GM18507 (cell line): Measurements from ENCODE around the gene AIG1.

Experiments
- DNase-seq: peaks from one replicate; pipeline ENCODE4 v3.0.0; 2011; ENCODE audit warnings: low read depth; ENCODE audit not compliant: insufficient read length; ENCODE audit errors: extremely low spot score
- FAIRE-seq: peaks from 2 replicates; lab custom pipeline; 2011; peaks lifted over from hg19 to GRCh38; lab: Jason Lieb, UNC

AIG1 gene

GRCh38 chr6:143213859-143214376 is 153.2 kb downstream of the AIG1 start:
- DNase-seq (no peak), FAIRE-seq (no peak)

- FAIRE-seq: no peak
- DNase-seq: no peak
Measured at GRCh38 chr6:143215363-143215762, 154.7 kb downstream of the AIG1 start.

- DNase-seq (no peak), FAIRE-seq (no peak)
Measured at GRCh38 chr6:143215771-143216170, 155.1 kb downstream of the AIG1 start.

GRCh38 chr6:143218233-143218632 is 157.5 kb downstream of the AIG1 start:
- DNase-seq: no peak
- no peak for FAIRE-seq

GRCh38 chr6:143221698-143222097 is 161.0 kb downstream of the AIG1 start:
- DNase-seq (no peak), FAIRE-seq (no peak)

- FAIRE-seq: no peak
- no peak for DNase-seq
Measured at GRCh38 chr6:143222310-143222709, 161.6 kb downstream of the AIG1 start.

- FAIRE-seq: no peak
- DNase-seq: no peak
Measured at GRCh38 chr6:143222801-143223231, 162.1 kb downstream of the AIG1 start.

GRCh38 chr6:143223895-143224294 is 163.2 kb downstream of the AIG1 start:
- no peak for DNase-seq
- FAIRE-seq: no peak

- FAIRE-seq (no peak), DNase-seq (no peak)
Measured at GRCh38 chr6:143224516-143224915, 163.8 kb downstream of the AIG1 start.

GRCh38 chr6:143225929-143226328 is 165.2 kb downstream of the AIG1 start:
- no peak for DNase-seq
- FAIRE-seq: no peak

GRCh38 chr6:143227675-143228074 is 167.0 kb downstream of the AIG1 start:
- DNase-seq (no peak), FAIRE-seq (no peak)

- FAIRE-seq (no peak), DNase-seq (no peak)
Measured at GRCh38 chr6:143229400-143229799, 168.7 kb downstream of the AIG1 start.

- peak; percentile 5 for FAIRE-seq
- DNase-seq: peak; percentile 30
Measured at GRCh38 chr6:143232849-143233248, 172.2 kb downstream of the AIG1 start.

GRCh38 chr6:143233554-143234285 is 173.0 kb downstream of the AIG1 start:
- FAIRE-seq: no peak
- DNase-seq: no peak

- FAIRE-seq (no peak), DNase-seq (no peak)
Measured at GRCh38 chr6:143234734-143235133, 174.0 kb downstream of the AIG1 start.

GRCh38 chr6:143236151-143236798 is 175.6 kb downstream of the AIG1 start:
- DNase-seq: no peak
- no peak for FAIRE-seq

GRCh38 chr6:143238306-143238705 is 177.6 kb downstream of the AIG1 start:
- no peak for FAIRE-seq

GRCh38 chr6:143241111-143241510 is 180.4 kb downstream of the AIG1 start:
- DNase-seq (no peak), FAIRE-seq (no peak)

More at GRCh38 chr6:143238306-143238705, 177.6 kb downstream of the AIG1 start:
- no peak for DNase-seq

- FAIRE-seq (no peak), DNase-seq (no peak)
Measured at GRCh38 chr6:143241911-143242310, 181.2 kb downstream of the AIG1 start.

GRCh38 chr6:143243786-143244185 is 183.1 kb downstream of the AIG1 start:
- no peak for DNase-seq
- no peak for FAIRE-seq

- DNase-seq: no peak
- no peak for FAIRE-seq
Measured at GRCh38 chr6:143245656-143246055, 185.0 kb downstream of the AIG1 start.
